Ramos (cell line): ENCODE data around the gene GLI3.

Source experiments
- in situ Hi-C: fragments of 300-500 bp; cut with MboI; formaldehyde crosslinking; loops from one replicate; pipeline ENCODE4 v1.14.3; 2022; ENCODE audit warnings: low sequenced_read_pairs; ENCODE audit not compliant: unreplicated experiment

The GLI3 gene

DNA sequence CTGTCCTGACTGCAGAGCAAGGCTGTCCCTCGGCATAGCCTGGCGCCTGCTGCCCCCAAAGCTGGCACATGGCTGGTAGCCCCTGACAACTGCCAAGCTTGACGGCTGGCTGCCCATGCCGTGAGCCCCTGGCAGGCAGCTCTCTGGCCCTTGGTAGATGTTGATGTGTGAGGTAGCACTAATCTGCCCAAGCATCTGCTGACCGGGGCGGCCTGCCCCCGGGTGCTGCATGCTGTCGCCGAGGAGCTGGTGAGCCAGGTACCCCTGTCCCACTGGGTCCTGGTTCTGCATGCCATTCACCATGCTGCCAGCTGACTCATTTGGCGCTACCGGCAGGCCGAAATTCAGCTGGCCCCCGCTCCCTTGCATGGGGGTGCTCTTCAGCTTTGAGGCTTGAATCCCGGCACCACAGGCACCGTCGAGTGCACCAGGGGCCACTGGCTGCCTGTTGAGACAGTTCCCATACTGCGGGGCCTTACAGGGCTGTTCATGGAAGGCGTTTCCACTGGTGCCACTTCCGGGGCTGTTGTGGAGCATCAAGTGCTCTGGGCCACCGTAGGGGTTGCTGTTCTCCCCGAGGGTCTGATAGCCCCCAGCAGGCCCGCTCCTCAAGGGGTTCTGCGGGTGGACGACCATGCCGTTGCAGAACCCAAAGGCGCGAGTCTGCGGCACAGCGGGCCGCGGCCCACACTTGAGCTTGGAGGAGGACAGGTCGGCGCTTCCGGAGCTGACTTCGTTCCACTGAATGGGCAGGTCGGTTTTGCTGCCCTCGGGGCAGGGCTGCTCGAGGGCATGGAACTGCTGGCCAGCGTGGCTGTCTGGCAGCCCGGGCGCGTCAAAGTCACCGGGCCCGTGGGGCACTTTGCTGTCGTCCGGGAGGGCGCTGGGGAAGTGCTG is 271.9 kb downstream of the GLI3 start:
- in situ Hi-C loops = no loop called here

DNA sequence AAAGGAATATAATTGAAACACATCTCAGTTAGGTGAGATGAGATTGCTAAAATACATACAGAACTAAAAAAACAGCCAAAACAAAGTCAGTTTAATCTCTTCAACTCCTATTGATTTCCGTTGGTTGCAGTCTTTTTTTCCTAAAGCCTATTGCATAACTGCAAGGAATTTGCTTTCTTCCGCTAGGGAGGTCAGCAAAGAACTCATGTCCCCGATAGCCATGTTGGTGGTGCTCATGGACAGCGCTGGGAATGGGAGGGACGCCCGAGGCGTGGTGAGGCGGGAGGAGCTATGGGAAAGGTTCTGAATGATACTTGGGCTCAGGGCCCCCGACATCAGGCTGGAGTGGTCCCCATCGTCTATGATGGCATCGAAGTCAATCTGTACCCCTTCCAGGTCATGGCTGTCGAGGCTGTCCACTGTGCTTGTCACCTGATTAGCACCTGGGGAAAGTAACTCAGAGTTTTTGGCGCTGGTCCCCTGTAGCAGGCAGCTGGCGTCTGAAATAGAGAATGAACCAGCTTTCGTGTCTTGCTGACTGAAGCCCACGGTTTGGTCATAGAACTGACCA is 272.7 kb downstream of the GLI3 start:
- in situ Hi-C loops = no loop called here

DNA sequence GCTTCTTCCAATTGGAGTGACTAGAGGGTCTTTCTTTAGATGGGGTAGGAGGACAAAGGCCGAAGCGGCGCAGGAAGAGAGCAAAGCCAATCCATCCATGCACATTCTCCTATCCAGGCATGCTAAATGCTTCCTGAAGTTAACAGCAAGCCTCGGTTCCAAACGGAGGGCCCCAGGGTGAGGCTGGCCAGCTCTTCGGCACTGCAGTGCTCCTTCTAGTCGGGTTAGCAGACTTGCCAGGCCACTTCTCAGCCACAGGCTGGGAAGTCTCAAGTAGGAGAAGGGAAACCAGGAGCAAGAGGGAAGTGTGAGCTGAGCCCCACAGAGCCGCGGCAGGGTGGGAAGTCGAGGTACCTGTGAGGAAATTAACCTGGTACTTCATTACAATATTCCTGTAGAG is 280.3 kb downstream of the GLI3 start:
- in situ Hi-C loops = no loop called here

DNA sequence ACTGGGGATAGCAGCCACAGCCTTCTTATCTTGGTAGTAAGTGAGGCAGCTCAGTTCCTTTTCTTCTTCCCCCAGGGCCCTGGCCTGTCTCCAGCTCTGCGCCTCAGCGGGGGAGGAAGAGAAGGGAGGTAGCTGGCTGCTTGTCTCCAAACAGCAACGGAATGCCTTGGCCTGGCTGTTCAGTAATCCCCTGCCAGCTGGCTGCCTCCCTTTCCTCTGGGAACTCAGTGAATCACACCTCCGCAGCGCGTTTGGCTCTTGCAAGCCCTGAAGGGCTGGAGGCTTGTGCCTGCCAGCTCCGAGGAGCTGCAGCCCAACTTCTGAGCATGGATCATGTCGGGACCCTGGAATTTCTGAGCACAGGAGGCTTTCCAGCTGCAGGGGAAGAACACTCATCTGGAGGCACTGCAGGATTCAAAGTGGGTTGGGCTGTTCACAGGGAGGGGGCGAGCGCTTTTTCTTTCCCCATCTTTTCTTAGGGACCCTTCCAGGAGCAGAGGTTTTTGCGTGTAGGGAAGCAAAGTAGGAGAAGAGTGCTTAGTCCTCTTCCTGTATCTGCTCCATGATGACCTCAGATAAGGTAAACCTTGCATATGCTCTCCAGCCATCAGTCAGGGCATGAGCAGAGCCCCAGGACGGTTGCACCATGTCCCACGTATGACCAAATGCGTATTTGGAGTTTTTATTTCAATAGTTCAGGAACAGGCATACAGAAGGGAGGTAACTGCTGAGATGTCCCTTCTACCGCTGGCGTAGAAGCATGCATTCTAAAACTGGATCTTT is 280.9 kb downstream of the GLI3 start:
- in situ Hi-C loops = no loop called here

DNA sequence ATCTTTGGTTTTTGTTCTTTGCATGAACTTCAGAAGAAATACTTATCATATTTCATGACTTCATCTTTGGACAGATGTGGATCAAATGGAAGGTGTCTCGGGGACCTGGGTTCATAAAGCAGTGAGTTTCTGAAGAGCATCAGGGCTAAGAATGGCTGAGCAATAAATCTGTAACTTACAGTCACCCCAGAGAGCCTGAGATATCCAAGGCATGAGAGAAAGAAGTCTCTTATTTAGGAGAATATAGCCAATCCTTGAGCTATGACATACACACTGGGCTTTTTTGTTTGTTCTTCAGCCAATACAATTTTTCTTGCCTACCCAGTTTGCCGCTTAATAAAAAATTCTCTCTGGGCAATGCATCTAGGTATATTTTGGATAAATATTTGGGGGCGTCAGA is 281.6 kb downstream of the GLI3 start:
- in situ Hi-C loops = no loop called here

DNA sequence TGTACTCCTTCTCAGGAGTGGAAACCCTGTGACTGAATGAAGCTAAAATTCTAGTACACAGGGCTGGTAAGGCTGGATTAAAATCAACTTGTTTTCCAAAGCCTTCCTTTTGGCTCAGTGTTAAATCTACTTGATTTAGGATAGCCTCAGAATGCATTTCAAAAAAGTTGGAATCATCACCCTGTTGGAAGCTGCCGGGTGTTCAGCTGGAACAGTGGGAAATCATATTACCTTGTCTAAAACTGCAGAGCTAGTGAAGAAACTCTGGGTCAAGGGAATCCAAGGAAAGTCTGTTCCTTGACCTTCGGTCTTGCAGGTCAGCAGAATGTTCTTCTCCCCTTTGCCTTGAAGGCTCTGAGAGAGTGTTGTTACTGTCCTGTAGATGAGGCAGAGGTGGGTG is 282.0 kb downstream of the GLI3 start:
- in situ Hi-C loops = no loop called here

DNA sequence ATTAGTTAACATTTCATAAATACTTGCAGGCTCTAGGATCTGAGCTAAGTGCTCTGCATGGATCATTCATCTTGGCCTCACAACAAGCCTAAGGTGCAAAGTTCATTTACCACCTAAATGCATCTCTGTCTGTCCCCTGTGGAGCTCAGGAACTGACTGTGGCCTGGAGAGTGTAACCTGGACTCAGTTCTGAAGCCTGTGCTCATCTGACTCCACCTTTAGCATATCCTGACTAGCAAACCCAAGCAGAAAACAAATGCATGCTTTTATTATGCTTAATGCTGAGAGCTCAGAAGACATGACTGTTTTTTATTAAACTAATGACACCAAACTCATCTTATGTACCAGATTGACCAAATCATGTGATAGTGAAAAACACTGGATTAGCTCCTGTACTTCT is 288.5 kb downstream of the GLI3 start:
- in situ Hi-C loops = loop anchor here (10.0 kb wide), 1 partner anchor 1316 kb away; no protein-coding TSS in a partner anchor

DNA sequence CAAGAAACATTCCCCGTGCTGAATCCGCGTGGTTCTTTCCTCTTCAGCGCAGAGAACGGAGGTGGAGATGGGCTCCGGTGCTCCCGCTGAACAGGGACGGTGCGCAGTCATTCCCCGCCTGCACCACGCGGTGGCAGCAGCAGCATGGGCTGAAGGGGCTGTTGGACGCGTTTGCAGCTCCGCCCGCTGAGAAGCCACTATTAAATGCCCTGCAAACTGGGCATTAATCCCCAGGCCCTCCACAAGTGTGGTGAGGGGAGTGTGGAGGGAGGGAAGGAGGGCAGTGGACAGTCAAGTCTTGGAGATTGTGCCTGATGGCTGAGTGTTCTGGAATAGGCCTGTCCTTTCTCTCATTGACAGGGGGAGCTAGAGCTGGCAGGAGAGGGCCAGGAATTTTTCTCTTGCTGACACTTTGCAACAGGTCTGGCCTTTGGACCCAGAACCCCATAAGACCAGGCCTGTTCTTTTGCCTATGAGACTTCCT is 293.9 kb downstream of the GLI3 start:
- in situ Hi-C loops = loop anchor here (10.0 kb wide), 1 partner anchor 1322 kb away; no protein-coding TSS in a partner anchor

DNA sequence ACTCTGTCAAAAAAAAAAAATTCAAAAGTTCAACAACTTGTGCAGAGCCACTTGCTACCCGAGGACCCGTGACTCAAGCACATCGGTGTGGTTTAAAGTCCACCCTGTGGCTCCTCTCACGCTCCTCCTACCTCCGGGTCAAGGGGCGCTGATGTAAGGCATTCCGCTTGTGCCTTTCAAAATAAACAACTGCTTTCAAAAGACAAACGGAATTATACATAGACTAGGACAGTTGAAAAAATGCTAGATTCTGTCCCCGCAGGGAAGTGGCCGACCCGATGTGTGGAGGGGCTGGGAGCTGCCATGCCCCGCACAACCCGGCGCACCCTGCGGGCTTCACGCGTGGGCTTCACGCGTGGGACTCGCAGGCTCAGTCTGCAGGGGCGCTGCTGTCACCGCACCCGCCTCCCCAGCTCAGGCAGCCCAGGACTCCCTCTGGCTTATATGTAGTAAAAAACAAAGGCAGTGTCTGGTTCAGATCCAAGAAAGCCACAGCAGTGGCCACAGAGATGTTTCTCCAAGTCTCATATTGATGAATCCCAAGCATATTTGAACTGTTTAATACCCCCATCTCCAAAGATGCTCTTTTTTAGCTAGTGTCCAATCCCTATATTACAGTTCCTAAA is 294.4 kb downstream of the GLI3 start:
- in situ Hi-C loops = loop anchor here (10.0 kb wide), 1 partner anchor 1322 kb away; no protein-coding TSS in a partner anchor

DNA sequence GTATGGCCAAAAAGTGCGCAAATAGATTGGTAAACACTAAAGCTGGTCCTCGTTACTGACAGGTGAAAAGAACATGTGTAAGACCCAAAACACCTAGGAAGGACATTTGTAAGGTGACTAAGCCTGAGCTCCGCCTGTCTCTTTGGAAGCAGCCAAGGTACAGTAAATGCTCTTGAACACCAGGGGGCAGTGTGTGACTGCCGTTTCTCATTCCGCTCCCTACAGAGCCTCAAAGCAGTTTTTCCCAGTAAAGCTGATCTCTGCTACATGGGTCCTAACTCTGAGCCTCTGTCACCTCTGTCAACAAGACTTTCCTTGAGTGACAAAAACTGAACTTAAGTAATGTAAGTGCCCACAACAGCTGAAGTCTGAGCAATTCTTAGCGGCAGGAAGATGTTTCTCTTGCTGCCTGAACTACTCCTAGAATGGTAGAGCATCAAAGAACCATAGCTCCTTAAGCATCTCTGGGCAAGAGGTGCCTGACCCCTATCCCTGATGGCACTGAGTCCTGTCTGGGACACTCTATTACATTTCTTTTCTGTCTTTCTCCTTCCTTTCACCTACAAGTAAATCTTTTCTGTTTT is 296.2 kb downstream of the GLI3 start:
- in situ Hi-C loops = loop anchor here (10.0 kb wide), 1 partner anchor 1324 kb away; no protein-coding TSS in a partner anchor

DNA sequence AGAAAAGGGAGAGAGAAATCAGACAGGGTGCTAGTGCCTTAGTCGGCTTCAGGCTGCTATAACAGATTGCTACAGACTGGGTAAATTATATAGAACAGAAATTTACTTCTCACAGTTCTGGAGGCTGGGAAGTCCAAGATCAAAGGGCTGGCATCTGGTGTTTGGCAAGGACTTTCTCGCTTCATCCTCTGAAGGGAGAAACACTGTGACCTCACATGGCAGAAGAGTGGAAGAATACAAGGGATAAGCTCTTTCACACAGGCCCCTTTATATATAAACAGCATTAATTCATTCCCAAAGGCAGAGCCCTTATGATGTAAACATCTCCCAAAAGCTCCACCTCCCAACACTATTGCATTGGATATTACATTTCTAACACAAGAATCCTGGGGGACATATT is 298.6 kb downstream of the GLI3 start:
- in situ Hi-C loops = no loop called here

DNA sequence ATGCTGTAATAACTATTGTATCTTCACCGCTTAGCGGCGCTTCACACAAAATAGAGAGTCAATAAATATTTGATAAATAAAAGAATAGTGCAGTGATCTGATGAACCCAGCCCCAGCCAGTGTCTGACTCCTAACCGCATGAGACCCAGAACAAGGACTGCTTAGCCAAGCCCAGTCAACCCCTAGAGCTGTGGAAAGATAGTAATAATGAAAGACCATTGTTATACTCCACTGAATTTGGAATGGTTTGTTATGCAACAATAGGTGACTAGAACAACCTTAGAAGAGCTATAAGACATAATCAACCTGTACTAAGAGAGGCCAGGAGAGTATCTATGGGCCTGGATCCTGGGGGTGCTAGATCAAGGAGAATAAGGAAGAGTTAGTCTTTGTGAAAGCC is 303.6 kb downstream of the GLI3 start:
- in situ Hi-C loops = no loop called here

DNA sequence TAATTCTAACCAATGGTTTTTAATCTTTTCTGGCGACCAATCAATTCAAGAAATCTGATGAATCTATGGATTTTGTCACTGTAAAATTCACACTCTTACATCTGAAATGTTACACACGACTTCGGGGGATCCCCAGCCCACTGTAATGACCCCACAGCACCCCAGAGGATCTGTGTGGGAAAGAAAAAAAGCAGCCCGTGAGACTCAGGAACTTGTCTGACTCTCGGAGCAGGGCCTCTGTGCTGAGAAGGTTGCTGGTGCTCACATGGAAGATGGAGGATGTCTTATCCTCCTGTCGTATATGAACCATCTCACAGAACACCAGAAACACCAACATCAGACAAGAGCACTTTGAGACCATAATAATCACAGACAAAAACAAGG is 305.8 kb downstream of the GLI3 start:
- in situ Hi-C loops = no loop called here

DNA sequence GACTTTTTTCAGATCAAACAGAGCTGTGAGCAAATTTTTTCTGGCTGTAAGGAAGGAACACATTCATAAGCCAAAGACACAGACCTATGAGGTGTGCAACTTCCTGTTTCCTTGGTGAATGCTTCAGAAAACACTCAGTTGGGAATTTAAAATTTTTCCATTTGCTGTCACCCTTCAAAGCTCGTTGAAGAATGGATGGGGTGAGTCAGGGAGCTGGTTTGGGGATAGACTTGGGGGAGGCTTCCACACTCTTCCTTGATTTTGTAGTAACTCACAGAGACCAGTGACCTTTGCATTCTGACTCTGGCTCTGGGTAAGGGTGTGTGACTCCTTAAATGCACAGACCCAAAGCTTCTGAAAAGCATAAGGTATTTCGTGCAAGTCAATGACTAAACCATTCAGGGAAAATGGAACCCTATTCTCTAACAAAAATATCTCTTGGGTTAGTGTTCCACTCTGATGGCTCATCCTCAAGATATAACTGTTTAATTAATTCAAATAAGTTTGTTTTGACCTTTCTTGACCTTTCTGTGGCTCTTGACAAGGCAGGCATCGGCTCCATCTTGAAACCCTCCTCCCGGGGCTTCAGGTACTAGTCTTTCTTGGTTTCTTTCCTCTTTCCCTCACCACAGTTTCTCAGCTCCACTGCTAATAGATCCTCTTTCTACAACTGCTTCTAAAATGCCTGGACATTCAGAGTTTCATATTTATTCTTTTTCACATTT is 306.3 kb downstream of the GLI3 start:
- in situ Hi-C loops = no loop called here

DNA sequence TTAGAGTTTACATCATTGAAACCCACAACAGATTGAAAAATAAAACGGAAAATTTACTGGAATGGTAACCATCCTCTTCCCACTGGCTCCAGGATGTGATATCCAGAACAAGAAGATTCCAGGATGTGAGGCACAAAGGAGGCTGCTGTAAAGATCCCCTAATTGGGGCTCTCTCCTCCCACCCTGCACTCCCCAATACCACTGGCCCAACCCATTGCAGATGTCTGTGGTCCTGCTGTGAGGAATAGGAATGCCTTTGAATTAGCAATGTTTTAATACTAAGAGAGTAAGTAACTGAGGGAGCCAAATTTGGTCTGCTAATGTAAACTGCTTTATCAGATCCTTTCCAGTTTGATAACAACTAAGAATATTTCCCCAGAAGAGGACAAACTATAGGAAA is 308.2 kb downstream of the GLI3 start:
- in situ Hi-C loops = no loop called here

DNA sequence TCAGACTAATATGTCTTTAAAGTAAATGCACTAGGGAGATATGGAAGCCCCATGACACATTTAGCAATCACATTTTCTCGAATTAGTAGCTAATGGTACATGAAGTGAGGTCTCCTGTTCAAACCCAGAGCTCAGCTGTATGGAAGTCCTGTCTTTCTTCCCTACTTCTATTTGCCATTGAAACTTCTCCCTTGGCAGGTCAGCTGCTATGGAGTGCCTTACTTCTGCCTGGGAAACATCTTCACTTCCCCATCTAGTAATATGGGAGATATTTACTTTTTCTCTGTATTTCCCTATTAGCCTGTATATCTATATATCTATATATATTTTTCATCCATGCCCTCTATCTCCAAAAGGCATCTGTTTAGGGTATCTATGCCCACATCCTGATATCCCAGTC is 308.8 kb downstream of the GLI3 start:
- in situ Hi-C loops = no loop called here

DNA sequence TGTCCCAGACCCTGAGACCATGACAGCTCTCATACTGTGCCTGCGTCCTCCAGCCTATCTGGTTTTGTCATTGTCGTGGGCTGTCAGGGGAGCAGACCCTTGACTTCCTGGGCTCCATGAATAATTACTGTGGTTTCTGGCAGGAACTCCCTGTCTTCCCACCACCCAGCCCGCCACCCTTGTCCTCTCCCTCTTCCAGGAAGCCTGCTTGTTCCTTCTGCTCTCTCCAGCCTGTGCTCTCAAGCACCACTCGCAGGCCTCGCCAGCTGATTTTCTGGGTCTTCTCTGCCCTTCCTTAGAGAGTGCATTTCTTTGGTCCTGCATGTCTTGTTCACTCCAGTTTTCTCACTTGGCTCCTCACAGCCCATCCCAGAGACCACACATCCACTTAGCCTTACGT is 309.6 kb downstream of the GLI3 start:
- in situ Hi-C loops = no loop called here

DNA sequence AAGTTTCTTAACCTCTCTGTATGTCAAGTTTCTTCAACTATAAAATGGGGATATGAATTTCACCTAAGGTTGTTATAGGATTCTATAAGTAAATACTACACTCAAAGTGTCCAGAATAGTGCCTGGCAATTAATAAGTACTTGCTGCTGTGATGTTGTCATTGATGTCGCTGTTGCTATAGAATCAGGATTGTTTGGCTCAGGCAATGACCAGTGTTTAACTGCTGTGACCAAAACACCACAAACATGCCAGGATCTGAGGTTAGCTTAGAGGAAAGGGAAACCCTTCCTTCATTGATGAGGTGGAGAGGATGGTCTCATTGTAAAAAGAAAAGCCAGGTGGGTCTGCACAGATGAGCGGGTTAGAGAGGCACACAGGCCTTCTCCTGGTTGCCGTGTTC is 311.1 kb downstream of the GLI3 start:
- in situ Hi-C loops = no loop called here

DNA sequence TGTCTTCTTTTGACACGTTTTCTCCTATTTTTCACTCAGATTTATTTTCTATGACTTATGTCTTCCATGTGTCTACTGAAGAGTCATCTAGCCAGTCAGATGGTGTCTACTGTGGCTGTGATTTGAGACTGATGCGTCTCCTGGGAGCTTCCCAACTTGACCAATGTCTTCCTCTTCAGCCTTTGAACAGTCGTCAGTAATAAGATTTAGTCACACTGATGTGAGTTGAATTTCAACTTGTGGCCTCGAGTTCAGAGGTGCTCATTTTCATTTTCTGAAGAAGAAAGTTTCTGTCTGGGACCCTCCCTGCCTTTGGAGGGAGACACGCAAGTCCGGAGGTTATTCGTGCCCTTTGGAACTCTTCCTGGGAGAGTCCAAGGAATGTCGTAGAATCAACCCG is 312.2 kb downstream of the GLI3 start:
- in situ Hi-C loops = no loop called here
